SK-N-SH treated with all-trans-retinoic acid at 6 μM for 48 hours (cell line): ENCODE data around the gene DDN.

ENCODE experiments used
- ARNTL ChIP-seq: fragments of 450-650 bp; formaldehyde crosslinking; IDR thresholded peaks from 2 replicates; pipeline ENCODE4 v1.5.0; 2020; ENCODE audit warnings: low read depth, mild to moderate bottlenecking, moderate library complexity, borderline replicate concordance
- OSR1 ChIP-seq: fragments of 250-450 bp; sonication (Bioruptor Pico); IDR thresholded peaks from 2 replicates; pipeline ENCODE4 v1.8.0; 2022; ENCODE audit warnings: moderate library complexity, mild to moderate bottlenecking, inconsistent platforms
- POU6F1 ChIP-seq: fragments of 250-450 bp; sonication (Bioruptor Pico); IDR thresholded peaks from 2 replicates; pipeline ENCODE4 v1.8.0; 2021; ENCODE audit warnings: low read depth, mild to moderate bottlenecking, moderate library complexity, borderline replicate concordance
- RARB ChIP-seq: fragments of 250-450 bp; sonication (Bioruptor Pico); IDR thresholded peaks from 2 replicates; pipeline ENCODE4 v1.8.0; 2021; ENCODE audit warnings: mild to moderate bottlenecking, moderate library complexity
- SNAI2 ChIP-seq: fragments of 250-450 bp; sonication (Bioruptor Pico); IDR thresholded peaks from 2 replicates; pipeline ENCODE4 v1.5.0; 2020; ENCODE audit warnings: mild to moderate bottlenecking, moderate library complexity
- TOX ChIP-seq: fragments of 250-450 bp; sonication (Bioruptor Pico); IDR thresholded peaks from 2 replicates; pipeline ENCODE4 v1.8.0; 2021; ENCODE audit warnings: mild to moderate bottlenecking, moderate library complexity, borderline replicate concordance
- ZFP3 ChIP-seq: fragments of 250-450 bp; sonication (Bioruptor Pico); IDR thresholded peaks from 2 replicates; pipeline ENCODE4 v1.5.0; 2020; ENCODE audit warnings: mild to moderate bottlenecking, moderate library complexity
- ZFP30 ChIP-seq: fragments of 450-650 bp; formaldehyde crosslinking; IDR thresholded peaks from 2 replicates; pipeline ENCODE4 v1.5.0; 2022; ENCODE audit warnings: mild to moderate bottlenecking, moderate library complexity
- TF ChIP-seq, protein P1 (sequence below): fragments of 250-450 bp; sonication (Bioruptor Pico); IDR thresholded peaks from 2 replicates; pipeline ENCODE4 v1.5.0; 2020; ENCODE audit warnings: mild to moderate bottlenecking, moderate library complexity
- TF ChIP-seq, protein P2 (sequence below): fragments of 250-450 bp; sonication (Bioruptor Pico); IDR thresholded peaks from 2 replicates; pipeline ENCODE4 v1.5.1; 2020; ENCODE audit warnings: low read depth, mild to moderate bottlenecking, moderate library complexity

DNA sequence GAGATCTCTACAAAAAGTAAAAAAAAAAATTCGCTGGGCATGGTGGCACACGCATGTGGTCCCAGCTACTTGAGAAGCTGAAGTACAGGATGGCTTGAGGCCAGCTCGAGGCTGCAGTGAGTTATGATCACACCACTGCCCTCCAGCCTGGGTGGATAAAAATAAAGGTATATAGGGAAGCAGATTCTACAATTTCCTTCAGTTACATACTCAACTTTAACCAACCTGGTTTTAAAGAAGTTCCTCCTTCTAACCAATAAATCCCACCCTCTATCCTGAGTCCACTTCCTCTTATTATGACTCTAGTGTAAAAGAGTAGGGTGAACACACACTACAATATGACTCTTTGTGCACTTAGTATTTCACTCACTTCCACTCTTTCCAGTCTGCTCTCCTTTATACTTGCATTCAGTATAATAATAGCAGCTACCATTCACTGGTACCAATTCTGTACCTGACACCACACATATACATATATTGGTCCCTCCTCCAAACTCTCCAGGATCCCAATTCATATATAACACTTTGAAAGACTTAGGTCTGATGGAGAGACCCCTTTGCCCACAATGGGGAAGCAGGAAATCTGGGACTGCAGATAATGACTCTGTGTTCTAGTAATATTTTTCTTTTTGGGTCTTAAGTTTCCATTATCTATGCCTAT, 44.2 kb downstream of the DDN start:
- TF ChIP-seq ZFP30 (CRISPR knock-in tag) (no peak), OSR1 (no peak), TOX (CRISPR knock-in tag) (no peak), ARNTL (no peak), ZFP3 (CRISPR knock-in tag) (no peak), SNAI2 (CRISPR knock-in tag) (no peak), POU6F1 (CRISPR knock-in tag) (no peak), RARB (no peak)
- TF ChIP-seq, protein P1, sequence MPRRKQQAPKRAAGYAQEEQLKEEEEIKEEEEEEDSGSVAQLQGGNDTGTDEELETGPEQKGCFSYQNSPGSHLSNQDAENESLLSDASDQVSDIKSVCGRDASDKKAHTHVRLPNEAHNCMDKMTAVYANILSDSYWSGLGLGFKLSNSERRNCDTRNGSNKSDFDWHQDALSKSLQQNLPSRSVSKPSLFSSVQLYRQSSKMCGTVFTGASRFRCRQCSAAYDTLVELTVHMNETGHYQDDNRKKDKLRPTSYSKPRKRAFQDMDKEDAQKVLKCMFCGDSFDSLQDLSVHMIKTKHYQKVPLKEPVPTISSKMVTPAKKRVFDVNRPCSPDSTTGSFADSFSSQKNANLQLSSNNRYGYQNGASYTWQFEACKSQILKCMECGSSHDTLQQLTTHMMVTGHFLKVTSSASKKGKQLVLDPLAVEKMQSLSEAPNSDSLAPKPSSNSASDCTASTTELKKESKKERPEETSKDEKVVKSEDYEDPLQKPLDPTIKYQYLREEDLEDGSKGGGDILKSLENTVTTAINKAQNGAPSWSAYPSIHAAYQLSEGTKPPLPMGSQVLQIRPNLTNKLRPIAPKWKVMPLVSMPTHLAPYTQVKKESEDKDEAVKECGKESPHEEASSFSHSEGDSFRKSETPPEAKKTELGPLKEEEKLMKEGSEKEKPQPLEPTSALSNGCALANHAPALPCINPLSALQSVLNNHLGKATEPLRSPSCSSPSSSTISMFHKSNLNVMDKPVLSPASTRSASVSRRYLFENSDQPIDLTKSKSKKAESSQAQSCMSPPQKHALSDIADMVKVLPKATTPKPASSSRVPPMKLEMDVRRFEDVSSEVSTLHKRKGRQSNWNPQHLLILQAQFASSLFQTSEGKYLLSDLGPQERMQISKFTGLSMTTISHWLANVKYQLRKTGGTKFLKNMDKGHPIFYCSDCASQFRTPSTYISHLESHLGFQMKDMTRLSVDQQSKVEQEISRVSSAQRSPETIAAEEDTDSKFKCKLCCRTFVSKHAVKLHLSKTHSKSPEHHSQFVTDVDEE = no peak
- TF ChIP-seq, protein P2, sequence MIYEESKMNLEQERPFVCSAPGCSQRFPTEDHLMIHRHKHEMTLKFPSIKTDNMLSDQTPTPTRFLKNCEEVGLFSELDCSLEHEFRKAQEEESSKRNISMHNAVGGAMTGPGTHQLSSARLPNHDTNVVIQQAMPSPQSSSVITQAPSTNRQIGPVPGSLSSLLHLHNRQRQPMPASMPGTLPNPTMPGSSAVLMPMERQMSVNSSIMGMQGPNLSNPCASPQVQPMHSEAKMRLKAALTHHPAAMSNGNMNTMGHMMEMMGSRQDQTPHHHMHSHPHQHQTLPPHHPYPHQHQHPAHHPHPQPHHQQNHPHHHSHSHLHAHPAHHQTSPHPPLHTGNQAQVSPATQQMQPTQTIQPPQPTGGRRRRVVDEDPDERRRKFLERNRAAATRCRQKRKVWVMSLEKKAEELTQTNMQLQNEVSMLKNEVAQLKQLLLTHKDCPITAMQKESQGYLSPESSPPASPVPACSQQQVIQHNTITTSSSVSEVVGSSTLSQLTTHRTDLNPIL (CRISPR knock-in tag) = no peak
